Activated effector memory CD4-positive, alpha-beta T cell treated with Interleukin-2 at 50 U/mL for 16 hours (primary cell): Measurements from ENCODE around the gene MBD6.
"Not testable (repeated sequence)": the region's sequence is repeated elsewhere in the genome, so short reads cannot be mapped to it uniquely, and the experiment has no call there.

Experiments
- DNase-seq: peaks from one replicate; pipeline ENCODE4 v3.0.0-alpha.2; 2020

MBD6 gene

DNA sequence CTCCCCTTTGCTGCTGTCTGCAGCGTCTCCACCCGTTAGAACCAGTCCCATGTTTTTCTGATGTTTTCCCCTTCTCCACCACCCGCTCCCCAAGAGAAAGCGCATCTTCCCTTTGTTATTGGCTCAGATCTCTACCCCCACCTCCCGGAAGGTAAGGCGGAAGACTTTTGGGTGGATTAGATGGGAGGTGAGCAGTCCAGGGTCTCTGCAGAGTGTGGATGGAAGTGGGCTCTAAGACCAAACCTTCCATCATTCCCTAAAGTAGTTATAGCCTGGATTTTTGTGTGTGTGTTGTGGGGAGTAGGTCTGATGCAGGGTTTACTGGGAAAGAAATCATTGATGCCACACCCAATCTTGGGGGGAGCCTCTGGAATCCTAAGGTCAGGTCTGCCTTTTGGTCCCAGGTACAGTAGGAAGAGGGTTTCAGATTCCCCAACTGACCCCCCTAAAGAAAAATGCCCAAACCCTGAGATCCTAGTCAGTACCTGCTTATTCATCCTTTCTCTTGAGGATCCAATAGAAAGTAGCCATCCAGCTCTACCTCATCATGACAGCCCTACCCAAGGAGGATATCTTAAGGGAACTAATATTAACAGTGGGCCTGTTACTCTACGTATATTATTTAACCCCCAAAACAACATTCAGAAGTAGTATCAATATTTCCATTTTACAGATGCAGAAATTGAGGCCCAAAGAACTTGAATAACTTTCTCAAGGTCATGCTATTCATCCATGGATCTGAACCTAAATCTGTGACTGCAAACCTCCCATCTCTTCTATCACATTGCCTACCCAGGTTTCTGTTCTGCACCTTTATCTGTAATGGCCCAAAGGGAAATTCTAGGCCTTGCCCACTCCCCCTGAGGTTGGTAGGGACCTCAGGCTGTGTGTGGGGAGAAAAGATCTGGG is 28.3 kb downstream of the MBD6 start:
- no peak for DNase-seq

DNA sequence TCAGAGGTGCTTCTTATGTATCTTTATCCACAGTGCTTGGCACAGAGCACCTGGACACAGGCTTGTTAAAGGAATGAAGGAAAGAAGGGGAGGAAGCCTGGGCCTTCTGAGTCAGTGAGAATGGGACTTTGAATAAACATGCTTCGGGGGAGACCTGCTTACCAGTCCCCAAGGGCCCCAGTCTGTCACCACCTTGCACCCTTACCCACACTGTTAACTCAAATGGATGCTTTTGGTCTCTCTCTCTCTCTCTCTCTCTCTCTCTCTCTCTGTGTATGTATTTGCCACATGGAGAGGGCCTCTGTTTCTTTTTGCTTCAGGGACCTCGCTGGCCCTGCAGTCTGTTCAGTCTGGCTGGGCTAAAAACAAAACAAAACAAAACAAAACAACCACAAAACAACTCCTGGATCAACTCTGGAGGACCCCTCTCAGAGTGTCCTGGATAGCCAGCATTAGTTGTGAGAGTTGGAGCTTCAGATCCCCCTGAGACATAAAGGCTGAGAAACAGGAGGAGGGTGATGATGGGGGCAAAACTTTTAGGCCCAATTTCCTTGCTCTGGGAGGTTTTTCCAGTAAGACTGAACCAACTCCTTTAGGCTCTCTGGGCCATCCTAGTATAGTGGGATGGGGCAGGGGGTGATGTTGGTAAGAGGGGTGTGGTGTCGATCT is 29.1 kb downstream of the MBD6 start:
- DNase-seq = no peak

DNA sequence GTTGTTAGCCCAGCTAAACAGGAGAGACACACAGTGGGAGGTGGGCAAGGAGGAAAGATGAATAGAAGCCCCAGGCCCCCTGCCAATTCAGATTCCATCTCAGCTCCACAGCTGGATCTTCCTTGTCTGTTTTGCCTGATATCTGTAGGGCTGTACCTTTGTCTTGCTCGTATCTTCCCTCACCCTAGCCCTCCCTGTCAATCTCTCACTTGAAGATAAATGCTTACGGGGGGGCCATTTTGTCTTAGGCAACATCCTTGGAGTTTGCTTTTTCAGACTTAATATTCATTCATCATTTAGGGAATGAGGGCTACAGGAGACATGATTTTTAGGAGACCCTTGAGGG is 29.7 kb downstream of the MBD6 start:
- no peak for DNase-seq

DNA sequence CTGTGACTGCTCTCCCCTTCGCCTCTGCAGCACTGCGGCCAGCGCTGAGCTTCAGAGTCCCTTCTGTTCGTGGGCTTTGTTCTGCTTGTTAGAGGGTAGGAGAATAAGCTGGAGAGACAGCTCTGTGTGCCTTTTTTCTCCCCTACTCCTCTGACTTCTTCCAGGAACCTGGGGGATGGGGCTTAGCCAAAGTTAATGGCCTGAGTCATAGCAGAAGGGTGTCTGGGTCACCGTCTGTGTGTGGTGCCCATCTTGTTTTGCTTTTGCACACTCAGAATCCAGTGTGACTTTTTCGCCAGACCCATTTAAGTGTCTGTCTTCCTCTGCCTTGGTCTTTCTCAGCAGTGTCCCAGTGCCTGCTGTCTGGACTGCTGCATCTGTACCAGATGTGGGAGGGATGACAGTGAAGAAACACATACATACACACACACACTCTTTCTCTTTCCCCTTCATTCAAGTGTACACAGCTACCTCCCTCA is 30.2 kb downstream of the MBD6 start:
- DNase-seq = no peak

DNA sequence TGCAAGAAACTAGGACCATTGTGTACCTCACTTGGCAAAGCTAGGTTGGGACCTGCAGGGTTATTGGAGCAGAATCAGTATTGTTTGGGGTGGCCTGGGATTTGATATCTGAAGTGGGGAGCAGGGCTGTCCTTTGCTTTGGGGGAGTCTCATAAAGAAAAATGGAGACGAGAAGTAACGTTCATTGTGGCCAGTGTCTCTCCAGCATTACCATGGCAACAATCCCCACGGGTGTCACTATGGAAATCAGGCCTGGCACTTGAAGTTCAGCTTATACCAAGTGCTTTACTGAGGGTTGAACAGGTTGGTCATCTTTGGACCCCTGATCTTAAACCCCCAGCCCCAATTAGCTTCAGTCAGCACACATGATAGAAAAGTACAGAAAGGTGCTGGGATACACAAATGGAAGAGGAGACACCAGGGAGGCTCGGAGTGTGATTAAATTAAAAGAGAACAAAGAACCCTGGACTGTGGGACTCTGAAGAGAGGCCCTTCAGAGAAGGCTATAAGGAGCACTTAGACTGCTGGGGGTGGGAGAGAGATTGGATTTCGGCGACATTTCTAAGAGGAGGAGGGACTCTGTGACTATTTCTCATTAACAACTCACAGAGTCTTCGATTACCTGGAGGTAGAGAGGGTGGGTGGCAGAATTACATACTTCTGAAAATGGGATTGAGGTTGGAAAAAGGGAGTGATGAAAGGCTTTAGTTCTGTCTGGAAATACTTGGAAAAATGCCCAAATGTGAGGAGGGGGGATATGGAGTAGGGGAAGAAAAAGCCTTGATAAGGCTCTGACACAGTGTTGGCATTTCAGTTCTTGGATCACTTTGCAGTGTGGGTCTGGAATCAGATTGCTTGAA is 30.9 kb downstream of the MBD6 start:
- no peak for DNase-seq

DNA sequence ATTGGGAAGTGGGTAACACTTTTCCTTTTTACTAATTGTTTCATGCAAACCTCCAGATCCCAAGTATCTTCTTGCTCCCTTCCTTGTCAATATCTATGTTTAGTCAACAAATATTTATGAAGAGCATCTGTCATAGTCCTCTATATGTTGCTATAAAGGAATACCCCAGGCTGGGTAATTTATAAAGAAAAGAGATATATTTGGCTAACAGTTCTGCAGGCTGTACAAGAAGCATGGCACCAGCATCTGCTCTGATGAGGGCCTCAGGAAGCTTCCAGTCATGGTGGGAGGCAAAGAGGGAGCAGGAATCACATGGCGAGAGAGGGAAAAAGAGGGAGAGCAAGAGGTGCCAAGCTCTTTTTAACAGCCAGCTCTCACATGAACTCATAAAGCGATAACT is 31.8 kb downstream of the MBD6 start:
- no peak for DNase-seq

DNA sequence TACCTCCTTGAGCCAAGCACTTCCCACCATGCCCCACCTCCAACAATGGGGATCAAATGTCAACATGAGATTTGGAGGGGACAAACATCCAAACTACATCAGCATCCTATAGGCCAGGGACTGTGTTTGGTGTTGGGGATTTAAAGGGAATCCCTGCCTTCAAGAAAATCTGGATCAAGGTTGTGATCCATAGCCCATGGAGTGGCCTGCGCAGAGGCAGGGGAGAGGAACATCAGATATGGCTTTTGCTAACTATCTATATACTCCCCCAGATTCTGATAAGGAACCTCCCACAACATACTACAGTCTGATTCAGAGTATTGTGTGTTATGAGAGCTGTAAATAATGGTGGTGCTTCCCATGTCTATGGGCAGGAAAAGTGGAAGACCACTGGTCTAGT is 32.3 kb downstream of the MBD6 start:
- no peak for DNase-seq

DNA sequence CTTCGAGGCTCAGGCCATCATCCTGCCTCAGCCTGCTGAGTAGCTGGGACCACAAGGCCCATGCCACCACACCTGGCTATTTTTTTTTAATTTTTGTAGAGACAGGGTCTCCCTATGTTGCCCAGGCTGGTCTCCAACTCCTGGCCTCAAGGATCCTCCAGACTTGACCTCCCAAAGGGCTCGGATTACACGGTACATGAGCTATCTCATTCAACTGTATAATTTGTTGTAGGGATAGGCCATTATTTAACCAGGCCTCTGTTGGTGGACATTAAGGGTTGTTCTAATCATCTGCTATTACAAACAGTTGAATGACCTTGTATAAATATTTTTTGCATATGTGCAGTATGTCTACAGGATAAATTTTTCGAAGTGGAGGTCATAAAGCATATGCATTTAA is 36.2 kb downstream of the MBD6 start:
- DNase-seq = no peak

DNA sequence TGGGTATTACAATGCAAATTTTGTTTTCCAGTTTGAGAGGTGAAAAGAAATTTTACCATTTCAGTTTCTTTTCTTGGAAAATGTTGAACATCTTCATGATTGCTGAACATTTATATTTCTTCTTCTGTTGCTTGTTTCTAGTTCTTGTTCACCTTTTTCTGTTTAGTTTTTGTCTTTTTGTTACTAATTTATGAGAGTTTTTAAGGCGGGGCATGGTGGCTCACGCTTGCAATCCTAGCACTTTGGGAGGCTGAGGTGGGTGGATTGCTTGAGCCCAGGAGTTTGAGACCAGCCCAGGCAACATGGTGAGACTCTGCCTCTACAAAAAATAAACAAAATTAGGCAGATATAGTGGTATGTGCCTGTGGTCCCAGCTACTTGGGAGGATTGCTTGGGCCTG is 37.9 kb downstream of the MBD6 start:
- DNase-seq = no peak

DNA sequence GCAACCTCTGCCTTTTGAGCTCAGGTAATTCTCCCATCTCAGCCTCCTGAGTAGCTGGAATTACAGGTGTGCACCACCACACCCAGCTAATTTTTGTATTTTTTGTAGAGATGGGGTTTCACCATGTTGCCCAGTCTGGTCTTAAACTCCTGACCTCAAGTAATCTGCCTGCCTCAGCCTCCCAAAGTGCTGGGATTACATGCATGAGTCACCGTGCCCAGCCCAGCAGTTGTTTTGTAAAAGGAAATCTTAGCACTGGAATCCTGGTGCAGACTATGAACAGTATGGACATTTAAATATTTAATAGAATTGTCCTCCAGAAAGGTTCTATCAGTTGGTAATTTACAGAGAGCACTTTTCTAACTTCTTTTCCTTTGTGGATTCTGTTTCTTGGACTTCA is 38.5 kb downstream of the MBD6 start:
- DNase-seq = not testable (repeated sequence)

DNA sequence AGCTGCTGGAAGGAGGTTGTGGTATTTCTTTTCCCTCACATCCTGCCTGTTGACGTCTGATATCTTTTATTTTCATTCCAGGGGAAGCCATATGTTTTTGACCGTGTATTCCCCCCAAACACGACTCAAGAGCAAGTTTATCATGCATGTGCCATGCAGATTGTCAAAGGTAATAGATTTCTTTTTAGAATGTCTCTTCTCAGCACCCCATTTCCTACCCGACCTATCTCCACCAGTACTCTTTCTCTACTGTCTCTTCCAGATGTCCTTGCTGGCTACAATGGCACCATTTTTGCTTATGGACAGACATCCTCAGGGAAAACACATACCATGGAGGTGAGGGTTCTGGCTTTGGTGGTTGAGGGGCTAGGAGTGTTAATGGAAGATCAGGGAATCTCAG is 40.7 kb downstream of the MBD6 start:
- DNase-seq = no peak

DNA sequence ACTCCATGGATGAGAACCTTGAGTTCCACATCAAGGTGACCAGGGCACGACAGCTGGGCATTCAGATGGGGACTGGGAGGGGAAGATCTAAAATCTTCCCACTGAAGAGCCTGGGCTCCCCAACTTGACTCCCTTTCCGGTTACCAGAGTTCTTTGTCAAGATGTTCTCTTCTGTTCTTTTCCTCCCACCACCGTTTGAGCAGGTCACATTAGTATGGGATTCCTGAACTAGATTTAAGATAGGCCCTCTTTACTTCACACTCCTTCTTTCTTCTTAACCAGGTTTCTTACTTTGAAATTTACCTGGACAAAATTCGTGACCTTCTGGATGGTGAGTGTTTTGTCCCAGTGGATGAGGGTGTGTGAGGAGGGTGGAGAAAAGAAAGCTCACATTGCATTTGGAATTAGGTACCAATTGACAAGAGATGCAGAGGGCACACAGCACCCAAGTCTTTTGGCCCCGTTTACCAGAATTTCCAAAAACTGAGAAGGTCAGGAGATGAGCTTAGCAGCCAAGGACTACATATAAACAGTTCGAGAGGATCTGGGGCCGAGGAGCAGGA is 41.6 kb downstream of the MBD6 start:
- DNase-seq = no peak

DNA sequence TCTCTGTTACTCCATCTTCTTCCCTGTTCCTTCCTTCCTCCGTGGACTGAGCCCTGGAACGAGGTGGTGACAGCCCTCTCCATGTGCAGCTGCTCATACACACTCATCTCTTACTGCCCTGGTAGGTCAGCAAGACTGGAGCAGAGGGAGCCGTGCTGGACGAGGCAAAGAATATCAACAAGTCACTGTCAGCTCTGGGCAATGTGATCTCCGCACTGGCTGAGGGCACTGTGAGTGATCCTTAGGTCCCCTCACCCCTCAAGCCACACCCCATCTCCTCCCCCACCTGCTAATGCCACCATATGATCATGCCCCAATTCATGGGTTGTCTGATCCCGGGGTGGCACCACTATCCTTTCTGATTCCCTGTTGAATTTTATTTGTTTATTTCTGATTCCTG is 46.2 kb downstream of the MBD6 start:
- no peak for DNase-seq

DNA sequence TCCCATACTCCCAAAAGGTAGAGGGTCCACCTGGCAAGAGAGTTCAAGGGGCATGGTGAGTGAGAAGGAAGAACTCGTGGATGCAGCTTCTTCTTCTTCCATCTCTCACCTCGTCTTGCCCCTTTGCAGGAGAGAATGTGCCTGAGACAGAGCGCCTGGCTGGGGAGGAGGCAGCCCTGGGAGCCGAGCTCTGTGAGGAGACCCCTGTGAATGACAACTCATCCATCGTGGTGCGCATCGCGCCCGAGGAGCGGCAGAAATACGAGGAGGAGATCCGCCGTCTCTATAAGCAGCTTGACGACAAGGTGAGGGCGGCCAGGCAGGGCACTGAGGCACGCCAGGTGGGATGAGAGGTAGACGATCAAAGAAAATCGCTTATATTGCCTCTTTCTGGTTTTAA is 47.2 kb downstream of the MBD6 start:
- no peak for DNase-seq

DNA sequence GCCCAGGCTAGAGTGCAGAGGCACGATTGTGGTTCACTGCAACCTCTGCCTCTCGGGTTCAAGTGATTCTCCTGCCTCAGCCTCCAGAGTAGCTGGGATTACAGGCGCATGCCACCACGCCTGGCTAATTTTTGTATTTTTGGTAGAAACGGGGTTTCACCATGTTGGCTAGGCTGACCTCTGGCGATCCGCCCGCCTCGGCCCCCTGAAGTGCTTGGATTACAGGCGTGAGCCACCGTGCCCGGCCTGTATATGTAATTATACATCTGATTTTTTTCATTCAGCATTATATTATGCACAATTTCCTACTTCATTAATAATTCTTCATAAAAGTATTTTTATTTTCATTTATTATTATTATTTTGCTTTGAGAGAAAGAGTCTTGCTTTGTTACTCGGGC is 47.8 kb downstream of the MBD6 start:
- DNase-seq = not testable (repeated sequence)

DNA sequence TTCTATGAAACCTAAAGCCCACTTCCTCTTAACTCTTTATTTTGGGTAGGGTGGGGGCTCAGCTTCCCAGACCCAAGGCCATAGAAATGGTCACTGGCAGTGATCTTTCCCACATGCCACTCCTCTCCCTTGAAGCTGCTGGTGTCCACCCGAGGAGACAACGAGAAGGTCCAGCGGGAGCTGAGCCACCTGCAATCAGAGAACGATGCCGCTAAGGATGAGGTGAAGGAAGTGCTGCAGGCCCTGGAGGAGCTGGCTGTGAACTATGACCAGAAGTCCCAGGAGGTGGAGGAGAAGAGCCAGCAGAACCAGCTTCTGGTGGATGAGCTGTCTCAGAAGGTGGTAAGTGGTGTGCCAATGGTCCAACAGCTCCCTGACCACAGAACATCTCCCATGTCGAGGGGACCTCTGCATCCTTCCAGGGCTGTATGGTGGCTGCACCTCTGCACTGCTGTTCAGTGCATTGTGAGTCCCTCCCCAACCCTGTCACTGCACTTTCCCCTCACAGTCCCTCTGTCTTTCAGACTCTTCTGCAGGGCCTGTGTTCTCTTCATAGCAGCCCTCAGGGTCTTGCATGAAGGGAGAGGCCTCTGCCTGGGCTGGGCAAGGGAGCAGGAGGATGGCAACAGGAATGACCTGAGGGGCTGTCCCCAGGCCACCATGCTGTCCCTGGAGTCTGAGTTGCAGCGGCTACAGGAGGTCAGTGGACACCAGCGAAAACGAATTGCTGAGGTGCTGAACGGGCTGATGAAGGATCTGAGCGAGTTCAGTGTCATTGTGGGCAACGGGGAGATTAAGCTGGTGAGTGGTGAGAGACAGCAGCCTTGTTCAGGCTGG is 49.5 kb downstream of the MBD6 start:
- no peak for DNase-seq

DNA sequence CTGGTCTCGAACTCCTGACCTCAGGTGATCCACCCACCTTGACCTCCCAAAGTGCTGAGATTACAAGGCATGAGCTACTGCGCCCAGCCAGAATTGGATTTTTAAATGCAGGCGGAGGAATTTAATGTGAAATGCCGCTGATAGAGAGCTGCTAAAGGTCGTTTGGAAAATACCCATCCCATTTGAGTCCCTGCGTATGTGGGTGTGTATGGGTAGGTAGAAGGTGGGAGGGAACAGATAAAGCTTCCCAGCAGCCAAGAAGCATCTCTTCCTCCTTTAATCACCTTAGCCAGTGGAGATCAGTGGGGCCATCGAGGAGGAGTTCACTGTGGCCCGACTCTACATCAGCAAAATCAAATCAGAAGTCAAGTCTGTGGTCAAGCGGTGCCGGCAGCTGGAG is 52.2 kb downstream of the MBD6 start:
- no peak for DNase-seq

DNA sequence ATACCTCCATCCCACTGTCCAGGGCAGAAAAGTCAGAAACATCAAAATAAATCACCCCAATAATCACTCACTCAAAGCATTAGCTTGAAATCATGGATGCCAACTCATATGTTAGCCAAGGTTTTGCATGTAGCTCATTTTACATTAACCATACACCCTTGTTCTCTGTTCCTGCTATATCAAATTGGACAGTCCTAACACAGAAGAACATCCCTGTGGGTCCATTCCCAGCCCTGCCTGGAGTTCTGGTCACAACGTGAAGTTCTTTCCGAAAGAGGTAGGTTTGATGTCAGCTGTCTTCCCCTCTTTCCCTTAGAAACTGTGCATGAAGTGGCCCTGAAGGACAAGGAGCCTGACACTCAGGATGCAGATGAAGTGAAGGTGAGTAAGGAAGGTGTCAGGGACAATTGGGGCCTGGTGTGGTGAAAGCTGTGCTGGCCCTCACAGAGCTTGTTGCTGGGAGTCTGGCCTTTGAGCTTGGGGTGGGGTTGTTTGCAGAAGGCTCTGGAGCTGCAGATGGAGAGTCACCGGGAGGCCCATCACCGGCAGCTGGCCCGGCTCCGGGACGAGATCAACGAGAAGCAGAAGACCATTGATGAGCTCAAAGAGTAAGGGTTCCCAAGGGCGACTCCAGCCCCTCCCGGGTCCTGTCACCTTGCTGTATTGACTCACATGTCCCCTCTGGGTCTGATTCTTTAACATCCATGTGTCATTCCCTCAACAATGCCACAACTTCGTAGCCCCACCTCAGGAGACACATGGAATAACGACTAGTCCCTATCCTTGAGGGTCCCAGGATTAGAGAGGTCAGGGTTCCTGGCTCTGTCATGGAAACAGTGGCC is 53.4 kb downstream of the MBD6 start:
- DNase-seq = no peak

DNA sequence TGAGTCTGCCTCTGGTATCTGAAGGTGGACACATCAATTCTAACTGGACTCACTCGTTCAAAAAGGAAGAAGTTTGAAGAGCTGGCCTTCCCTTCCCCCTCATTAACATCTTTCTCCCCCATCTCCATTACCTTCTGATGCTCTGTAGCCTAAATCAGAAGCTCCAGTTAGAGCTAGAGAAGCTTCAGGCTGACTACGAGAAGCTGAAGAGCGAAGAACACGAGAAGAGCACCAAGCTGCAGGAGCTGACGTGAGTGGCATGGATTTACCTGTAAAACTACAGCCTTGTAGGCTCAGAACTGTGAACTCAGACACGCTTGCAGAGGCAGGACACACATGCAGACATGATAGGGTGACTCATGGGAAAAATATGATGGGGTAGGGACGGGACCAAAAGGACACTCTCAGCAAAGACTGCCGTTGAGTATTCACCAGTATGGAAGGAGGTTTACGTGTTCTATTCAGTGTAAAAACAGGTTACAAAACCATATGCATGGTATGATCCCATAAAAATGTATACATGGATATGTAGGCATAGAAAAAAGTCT is 54.1 kb downstream of the MBD6 start:
- DNase-seq = no peak

DNA sequence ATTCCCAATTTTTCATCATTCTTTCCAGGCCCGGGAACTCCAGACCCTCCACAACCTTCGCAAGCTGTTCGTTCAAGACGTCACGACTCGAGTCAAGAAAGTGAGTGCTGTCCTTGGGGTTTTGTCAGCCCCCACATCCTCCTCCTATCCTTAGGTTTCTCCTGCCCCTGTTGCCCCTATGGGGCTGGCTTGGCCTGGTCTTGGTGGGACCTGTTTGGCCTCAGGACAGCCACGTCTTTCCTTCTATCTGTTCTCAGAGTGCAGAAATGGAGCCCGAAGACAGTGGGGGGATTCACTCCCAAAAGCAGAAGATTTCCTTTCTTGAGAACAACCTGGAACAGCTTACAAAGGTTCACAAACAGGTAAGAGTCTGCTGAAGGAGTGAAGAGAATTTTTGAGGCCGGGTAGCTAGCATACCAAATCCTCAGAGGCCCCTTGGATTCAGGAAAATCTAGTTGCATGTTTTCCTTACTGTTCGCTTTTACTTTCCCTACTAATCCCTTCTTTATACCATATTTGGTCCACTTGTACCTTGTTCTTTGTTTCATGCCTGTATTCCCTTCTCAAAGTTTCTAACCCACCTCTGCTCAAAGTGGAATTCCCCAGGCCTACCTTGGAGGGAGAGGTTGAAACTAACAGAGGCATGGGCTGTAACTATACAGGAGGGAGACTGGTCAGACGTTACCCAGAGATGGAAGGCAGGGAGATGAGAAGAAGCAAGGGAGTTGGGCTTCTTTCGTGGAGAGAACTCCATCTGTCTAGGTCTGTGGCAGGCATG is 55.5 kb downstream of the MBD6 start:
- DNase-seq = no peak
